Fibroblast of the conjunctiva (primary cell): ENCODE results near the gene TSPYL4.

ENCODE experiments used
- DNase-seq: peaks from one replicate; pipeline ENCODE4 v3.0.0-alpha.2; 2010; ENCODE audit warnings: low read depth

TSPYL4 gene

GRCh38 chr6:116268589-116269293 lies 14.9 kb upstream of the TSPYL4 start:
- peak; percentile 79 for DNase-seq

GRCh38 chr6:116267836-116268588 lies 14.1 kb upstream of the TSPYL4 start:
- no peak for DNase-seq

GRCh38 chr6:116266803-116267202 lies 12.9 kb upstream of the TSPYL4 start:
- no peak for DNase-seq

GRCh38 chr6:116265041-116265829 lies 11.4 kb upstream of the TSPYL4 start:
- DNase-seq, result no peak

- no peak for DNase-seq
Observed at GRCh38 chr6:116263353-116263752, 9.5 kb upstream of the TSPYL4 start.

GRCh38 chr6:116258520-116258919 lies 4.6 kb upstream of the TSPYL4 start:
- DNase-seq, result no peak

- DNase-seq, result no peak
Observed at GRCh38 chr6:116256694-116257093, 2.8 kb upstream of the TSPYL4 start.

- no peak for DNase-seq
Observed at GRCh38 chr6:116255246-116255800, 1.4 kb upstream of the TSPYL4 start.

GRCh38 chr6:116254297-116255056 lies 602 bp upstream of the TSPYL4 start:
- DNase-seq, result no peak

- no peak for DNase-seq
Observed at GRCh38 chr6:116253188-116253504, 729 bp downstream of the TSPYL4 start.

- no peak for DNase-seq
Observed at GRCh38 chr6:116251568-116252384, 2.1 kb downstream of the TSPYL4 start.

GRCh38 chr6:116248577-116248976 lies 5.3 kb downstream of the TSPYL4 start:
- DNase-seq, result no peak

- DNase-seq, result no peak
Observed at GRCh38 chr6:116247285-116247684, 6.6 kb downstream of the TSPYL4 start.

- DNase-seq, result no peak
Observed at GRCh38 chr6:116246089-116246488, 7.8 kb downstream of the TSPYL4 start.

- no peak for DNase-seq
Observed at GRCh38 chr6:116244284-116244683, 9.6 kb downstream of the TSPYL4 start.

GRCh38 chr6:116239856-116240255 lies 14.0 kb downstream of the TSPYL4 start:
- no peak for DNase-seq

- DNase-seq, result no peak
Observed at GRCh38 chr6:116239256-116239655, 14.6 kb downstream of the TSPYL4 start.

- no peak for DNase-seq
Observed at GRCh38 chr6:116238083-116238482, 15.8 kb downstream of the TSPYL4 start.

GRCh38 chr6:116234689-116235088 lies 19.2 kb downstream of the TSPYL4 start:
- DNase-seq, result no peak

GRCh38 chr6:116229287-116229913 lies 24.5 kb downstream of the TSPYL4 start:
- peak; percentile 97 for DNase-seq

GRCh38 chr6:116223355-116223754 lies 30.5 kb downstream of the TSPYL4 start:
- DNase-seq, result no peak
